ENCODE results near the gene GABRP.
A peak's percentile ranks its signal among the peaks of the same experiment; 100 is the strongest.

The GABRP gene

GRCh38 chr5:170861667-170861916, 78.1 kb downstream of the GABRP start:
- DNase-seq (ENCODE audit: low read depth): no peak

GRCh38 chr5:170861917-170862766, 78.6 kb downstream of the GABRP start, which contains the start of gene RANBP17:
Gene RANBP17, plus strand, starts transcription at chr5:170862018.
- peak; percentile 75 for DNase-seq (ENCODE audit: low read depth)

DNA sequence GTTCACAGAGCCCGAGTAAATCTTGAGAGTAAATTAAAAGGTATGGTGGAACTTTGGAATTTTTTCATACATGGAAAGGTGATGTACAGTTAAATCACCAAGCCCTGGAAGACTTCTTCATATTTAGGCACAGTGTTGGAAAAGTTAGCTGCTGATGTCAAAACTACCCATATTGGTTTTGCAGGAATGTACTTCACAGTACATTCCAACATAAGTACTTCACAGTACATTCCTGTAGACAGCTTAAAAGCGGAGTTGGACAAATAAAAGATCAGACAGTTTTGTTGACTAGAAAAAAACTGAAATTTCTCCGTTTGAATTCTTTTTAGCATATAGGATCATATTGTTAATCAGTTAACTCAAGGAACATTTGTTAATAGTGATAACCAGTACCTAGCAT, 80.1 kb downstream of the GABRP start:
- DNase-seq (ENCODE audit: low read depth): peak; percentile 90

Measured in amniotic epithelial cell (primary cell).